Small intestine (tissue), 16 donors: ENCODE data around the gene REST. TPM values are rescaled to one million over a fixed set of nuclear protein-coding genes. Genes with fewer than 3 reads are reported as not detected.

Experiments used
- DNase-seq, 2 donors: peaks; one replicate each; pipeline versions ENCODE4 v3.0.0 to v3.0.0-alpha.2; 2013
- FAIRE-seq: peaks from 2 replicates; lab custom pipeline; 2012; peaks lifted over from hg19 to GRCh38; lab: Jason Lieb, UNC
- H3K27ac ChIP-seq, 3 donors: one replicate each; pipeline ENCODE4 v1.5.1; 2013; ENCODE audit warnings: low read length in 2 of 3, mild to moderate bottlenecking in 2 of 3, control low read depth in 1 of 3, inconsistent platforms in 1 of 3, low read depth in 1 of 3, moderate library complexity in 1 of 3
- H3K27me3 ChIP-seq, 3 donors: one replicate each; pipeline ENCODE4 v1.6.1; 2013; ENCODE audit warnings: low read length in 3 of 3, inconsistent platforms in 1 of 3; ENCODE audit not compliant: control insufficient read depth in 3 of 3, insufficient read depth in 3 of 3
- H3K36me3 ChIP-seq, 3 donors: one replicate each; pipeline ENCODE4 v1.6.1; 2013; ENCODE audit warnings: low read length in 3 of 3, inconsistent platforms in 1 of 3, low read depth in 1 of 3, mild to moderate bottlenecking in 1 of 3, moderate library complexity in 1 of 3; ENCODE audit not compliant: control insufficient read depth in 3 of 3, insufficient read depth in 2 of 3
- H3K4me1 ChIP-seq, 3 donors: one replicate each; pipeline ENCODE4 v1.6.1; 2013; ENCODE audit warnings: low read length in 2 of 3, inconsistent platforms in 1 of 3, low read depth in 1 of 3, mild to moderate bottlenecking in 1 of 3, moderate library complexity in 1 of 3; ENCODE audit not compliant: control insufficient read depth in 3 of 3, insufficient read depth in 2 of 3
- H3K4me3 ChIP-seq, 3 donors: one replicate each; pipeline ENCODE4 v1.5.1; 2013; ENCODE audit warnings: low read length in 3 of 3, control low read depth in 1 of 3, inconsistent platforms in 1 of 3, low read depth in 1 of 3, mild to moderate bottlenecking in 1 of 3, moderate library complexity in 1 of 3
- H3K9me3 ChIP-seq, 2 donors: one replicate each; pipeline ENCODE4 v1.6.1; 2013; ENCODE audit warnings: low read depth in 1 of 2, low read length in 1 of 2; ENCODE audit not compliant: control insufficient read depth in 2 of 2, insufficient read depth in 1 of 2
- WGBS, 3 donors: extraction: QIAGEN DNeasy Blood & Tissue Kit; methylation state at CpG; one replicate each; pipeline ENCODE4 v1.1.7; 2013; 5-methylcytosine and 5-hydroxymethylcytosine counted together
- long read RNA-seq, 10 donors: transcript quantifications; one replicate each; lab custom pipeline, GENCODE V29; 2026
- polyA plus RNA-seq, 4 donors: library from polyadenylated mRNA; stranded (reverse) in 3 of 4; unstranded in 1 of 4; fragments of 200-250 nt in 3 of 4; fragments of 120-200 nt in 1 of 4; gene quantifications; one replicate each; pipeline versions ENCODE4 v1.2.1 to v1.2.3, GENCODE V29; 2013
- donor health status: healthy with polysubstance abuse.
- donor health status: control.
- donor health status: control.
- donor health status: Bipolar disorder and iron deficiency.
- donor health status: healthy.

REST gene, protein sequence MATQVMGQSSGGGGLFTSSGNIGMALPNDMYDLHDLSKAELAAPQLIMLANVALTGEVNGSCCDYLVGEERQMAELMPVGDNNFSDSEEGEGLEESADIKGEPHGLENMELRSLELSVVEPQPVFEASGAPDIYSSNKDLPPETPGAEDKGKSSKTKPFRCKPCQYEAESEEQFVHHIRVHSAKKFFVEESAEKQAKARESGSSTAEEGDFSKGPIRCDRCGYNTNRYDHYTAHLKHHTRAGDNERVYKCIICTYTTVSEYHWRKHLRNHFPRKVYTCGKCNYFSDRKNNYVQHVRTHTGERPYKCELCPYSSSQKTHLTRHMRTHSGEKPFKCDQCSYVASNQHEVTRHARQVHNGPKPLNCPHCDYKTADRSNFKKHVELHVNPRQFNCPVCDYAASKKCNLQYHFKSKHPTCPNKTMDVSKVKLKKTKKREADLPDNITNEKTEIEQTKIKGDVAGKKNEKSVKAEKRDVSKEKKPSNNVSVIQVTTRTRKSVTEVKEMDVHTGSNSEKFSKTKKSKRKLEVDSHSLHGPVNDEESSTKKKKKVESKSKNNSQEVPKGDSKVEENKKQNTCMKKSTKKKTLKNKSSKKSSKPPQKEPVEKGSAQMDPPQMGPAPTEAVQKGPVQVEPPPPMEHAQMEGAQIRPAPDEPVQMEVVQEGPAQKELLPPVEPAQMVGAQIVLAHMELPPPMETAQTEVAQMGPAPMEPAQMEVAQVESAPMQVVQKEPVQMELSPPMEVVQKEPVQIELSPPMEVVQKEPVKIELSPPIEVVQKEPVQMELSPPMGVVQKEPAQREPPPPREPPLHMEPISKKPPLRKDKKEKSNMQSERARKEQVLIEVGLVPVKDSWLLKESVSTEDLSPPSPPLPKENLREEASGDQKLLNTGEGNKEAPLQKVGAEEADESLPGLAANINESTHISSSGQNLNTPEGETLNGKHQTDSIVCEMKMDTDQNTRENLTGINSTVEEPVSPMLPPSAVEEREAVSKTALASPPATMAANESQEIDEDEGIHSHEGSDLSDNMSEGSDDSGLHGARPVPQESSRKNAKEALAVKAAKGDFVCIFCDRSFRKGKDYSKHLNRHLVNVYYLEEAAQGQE
- 10 to 100 TPM in 1 of 4 donors, 1 to 10 TPM in 3; 3.8 to 24.2 (median 4.8) TPM for polyA plus RNA-seq
- long read RNA-seq, donor 1, full-length matches to known transcripts: 10 of 21 reads
- long read RNA-seq, donor 1, partial matches to known transcripts: 11 of 21 reads
- long read RNA-seq, donor 1, other reads (novel, unspliced or antisense): 0 of 21 reads
- long read RNA-seq, donor 2, full-length matches to known transcripts: 2 of 2 reads
- long read RNA-seq, donor 2, partial matches to known transcripts: 0 of 2 reads
- long read RNA-seq, donor 2, other reads (novel, unspliced or antisense): 0 of 2 reads
- long read RNA-seq, donor 3, full-length matches to known transcripts: 5 of 5 reads
- long read RNA-seq, donor 3, partial matches to known transcripts: 0 of 5 reads
- long read RNA-seq, donor 3, other reads (novel, unspliced or antisense): 0 of 5 reads
- long read RNA-seq, donor 4: 0 reads
- long read RNA-seq, donor 5, full-length matches to known transcripts: 1 of 1 reads
- long read RNA-seq, donor 5, partial matches to known transcripts: 0 of 1 reads
- long read RNA-seq, donor 5, other reads (novel, unspliced or antisense): 0 of 1 reads
- long read RNA-seq, donor 6, full-length matches to known transcripts: 6 of 57 reads
- long read RNA-seq, donor 6, partial matches to known transcripts: 29 of 57 reads
- long read RNA-seq, donor 6, other reads (novel, unspliced or antisense): 22 of 57 reads
- long read RNA-seq, donor 7: 0 reads
- long read RNA-seq, donor 8, full-length matches to known transcripts: 3 of 3 reads
- long read RNA-seq, donor 8, partial matches to known transcripts: 0 of 3 reads
- long read RNA-seq, donor 8, other reads (novel, unspliced or antisense): 0 of 3 reads
- long read RNA-seq, donor 9, full-length matches to known transcripts: 2 of 7 reads
- long read RNA-seq, donor 9, partial matches to known transcripts: 5 of 7 reads
- long read RNA-seq, donor 9, other reads (novel, unspliced or antisense): 0 of 7 reads
- long read RNA-seq, donor 10, full-length matches to known transcripts: 6 of 73 reads
- long read RNA-seq, donor 10, partial matches to known transcripts: 44 of 73 reads
- long read RNA-seq, donor 10, other reads (novel, unspliced or antisense): 23 of 73 reads

- no peak for FAIRE-seq
Observed at GRCh38 chr4:56907489-56908205, at the start of gene REST. Gene REST (plus strand): TSS chr4:56907900. CDS start chr4:56910639, 2,739 bp downstream.

DNA sequence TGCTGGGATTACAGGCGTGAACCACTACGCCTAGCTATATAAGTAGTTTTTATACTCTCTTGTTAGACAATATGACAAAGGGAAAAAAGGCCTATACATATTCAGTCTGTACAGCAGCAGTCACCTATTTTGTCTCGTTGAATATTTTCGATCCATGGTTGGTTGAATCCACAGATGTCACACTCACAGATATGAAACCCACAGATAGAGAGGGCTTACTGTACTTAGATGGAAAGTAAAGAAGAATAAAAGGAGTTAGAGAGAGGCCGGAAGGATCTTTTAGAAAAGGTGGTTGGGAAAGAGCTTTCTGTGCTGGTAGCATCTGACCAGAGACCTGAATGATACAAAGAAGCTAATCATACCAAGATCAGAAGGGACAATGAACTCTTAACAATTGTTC is 47.9 kb upstream of the REST start:
- Histone ChIP-seq H3K27ac (no peak overlapping the region), H3K27me3 (no peaks in the 10 kb centered on the region), H3K36me3 (no peaks in the 10 kb centered on the region), H3K9me3 (no peaks in the 10 kb centered on the region), H3K4me3 (no peak overlapping the region), H3K4me1 (no peaks in the 10 kb centered on the region)
- FAIRE-seq (no peak), DNase-seq (no peak)
- WGBS, 3 donors: 73 to 94% (median 91%) methylated on average over 5 of the region's 5 CpGs

More at GRCh38 chr4:56907489-56908205, at the start of gene REST:
- peaks cover 0 to 2% (median 0%) of the 10 kb centered on the region in 3 donors for H3K36me3 ChIP-seq
- WGBS, 3 donors: 0% methylated on average over 45 to 74 of the region's 74 CpGs
- H3K4me3 ChIP-seq: peak within 1 kb of the TSS; percentile 84 to 97 (median 87)
- no peaks in the 10 kb centered on the region for H3K9me3 ChIP-seq
- peaks cover 1 to 9% (median 9%) of the 10 kb centered on the region in 3 donors for H3K4me1 ChIP-seq
- DNase-seq: peak; percentile 70 to 90
- H3K27ac ChIP-seq: peak within 1 kb of the TSS; percentile 89 to 98 (median 93)
- H3K27me3 ChIP-seq: no peaks in the 10 kb centered on the region

DNA sequence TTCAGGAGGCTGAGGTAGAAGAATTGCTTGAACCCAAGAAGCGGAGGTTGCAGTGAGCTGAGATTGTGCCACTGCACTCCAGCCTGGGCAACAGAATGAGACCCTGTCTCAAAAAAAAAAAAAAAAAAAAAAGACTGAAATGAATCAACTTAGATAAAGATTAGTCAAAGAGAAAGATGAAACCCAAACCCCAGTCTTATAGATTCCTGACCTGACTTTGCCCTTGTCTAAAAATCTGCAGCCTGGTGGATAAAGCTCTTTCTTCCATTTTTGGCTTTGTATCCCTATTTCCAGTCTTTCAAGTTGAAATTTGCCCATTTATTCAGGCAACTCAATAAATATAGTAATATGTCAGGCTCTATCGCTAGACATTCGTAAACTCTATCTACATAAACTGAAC is 46.9 kb upstream of the REST start:
- Histone ChIP-seq H3K27me3 (no peaks in the 10 kb centered on the region), H3K36me3 (no peaks in the 10 kb centered on the region), H3K9me3 (no peaks in the 10 kb centered on the region), H3K4me3 (no peak overlapping the region), H3K4me1 (no peaks in the 10 kb centered on the region), H3K27ac (no peak overlapping the region)
- FAIRE-seq (no peak), DNase-seq (no peak)
- 82 to 89% (median 83%) methylated on average over 3 of the region's 3 CpGs for WGBS, 3 donors

DNA sequence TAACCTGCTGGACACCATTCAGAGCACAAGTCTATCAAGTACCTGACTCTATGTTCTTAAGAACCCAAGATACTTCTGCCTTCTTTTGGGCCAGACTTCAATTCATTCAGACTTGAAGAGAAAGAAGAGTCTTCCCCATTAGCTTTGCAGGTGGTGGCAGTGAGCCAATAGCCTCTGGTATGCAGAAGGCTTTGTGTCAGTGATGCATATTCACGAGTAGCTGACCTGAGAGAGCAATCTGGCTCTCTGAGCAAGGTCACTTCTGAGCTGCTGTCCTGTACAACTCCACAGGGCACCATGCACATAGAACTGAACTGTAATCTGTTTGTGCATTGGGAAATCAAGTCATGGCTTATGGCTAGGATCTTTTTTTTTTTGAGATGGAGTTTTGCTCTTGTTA is 46.3 kb upstream of the REST start:
- H3K4me3 ChIP-seq: no peak overlapping the region
- FAIRE-seq (no peak), DNase-seq (no peak)
- 19 to 44% (median 20%) methylated on average over 1 of the region's 1 CpG for WGBS, 3 donors
- H3K4me1 ChIP-seq: no peaks in the 10 kb centered on the region
- H3K27me3 ChIP-seq: no peaks in the 10 kb centered on the region
- no peaks in the 10 kb centered on the region for H3K36me3 ChIP-seq
- H3K27ac ChIP-seq: no peak overlapping the region
- H3K9me3 ChIP-seq: no peaks in the 10 kb centered on the region

GRCh38 chr4:56863441-56864139 is 44.1 kb upstream of the REST start:
- no peak for DNase-seq
- WGBS, 3 donors: 74 to 94% (median 82%) methylated on average over 7 of the region's 7 CpGs
- Histone ChIP-seq H3K4me1 (no peaks in the 10 kb centered on the region), H3K9me3 (no peaks in the 10 kb centered on the region), H3K27ac (no peak overlapping the region), H3K27me3 (no peaks in the 10 kb centered on the region), H3K4me3 (no peak overlapping the region), H3K36me3 (no peaks in the 10 kb centered on the region)
- no peak for FAIRE-seq

- H3K27me3 ChIP-seq: no peaks in the 10 kb centered on the region
- no peak for DNase-seq
- H3K27ac ChIP-seq: no peak overlapping the region
- H3K9me3 ChIP-seq: no peaks in the 10 kb centered on the region
- whole genome bisulfite sequencing, 3 donors: 20 to 25% (median 22%) methylated on average over 4 of the region's 4 CpGs
- no peaks in the 10 kb centered on the region for H3K36me3 ChIP-seq
- FAIRE-seq: no peak
- no peaks in the 10 kb centered on the region for H3K4me1 ChIP-seq
- H3K4me3 ChIP-seq: no peak overlapping the region
Observed at GRCh38 chr4:56870946-56871345, 36.8 kb upstream of the REST start.
